ENCODE results near the gene XRCC6. TPM values are rescaled to one million over a fixed set of nuclear protein-coding genes. Genes with fewer than 3 reads are reported as not detected.

XRCC6 gene
- total and polyA plus RNA-seq, 9 donors: 205 to 289 (median 226) TPM

GRCh38 chr22:41596776-41597634, 24.1 kb upstream of the XRCC6 start:
- Histone ChIP-seq H3K36me3 (ENCODE audit: control insufficient read depth, insufficient read depth, low read length) (peaks cover 20% of the 10 kb centered on the region), H3K4me3 (ENCODE audit: low read length) (no peak overlapping the region), H3K4me1 (ENCODE audit: control insufficient read depth, insufficient read depth, low read length) (peaks cover 2% of the 10 kb centered on the region), H3K27ac (ENCODE audit: low read length) (no peak overlapping the region), H3K27me3 (ENCODE audit: control insufficient read depth, insufficient read depth, low read length) (no peaks in the 10 kb centered on the region), H3K9me3 (replicated peaks; ENCODE audit: control insufficient read depth, low read depth, low read length) (no peaks in the 10 kb centered on the region)
- DNase-seq: no peak
- 42% methylated on average over 12 of the region's 13 CpGs for WGBS (ENCODE audit: insufficient coverage)

GRCh38 chr22:41597635-41597953, 23.5 kb upstream of the XRCC6 start:
- peaks cover 25% of the 10 kb centered on the region for H3K36me3 ChIP-seq (ENCODE audit: control insufficient read depth, insufficient read depth, low read length)
- no peaks in the 10 kb centered on the region for H3K27me3 ChIP-seq (ENCODE audit: control insufficient read depth, insufficient read depth, low read length)
- no peaks in the 10 kb centered on the region for H3K9me3 ChIP-seq (replicated peaks; ENCODE audit: control insufficient read depth, low read depth, low read length)
- peaks cover 2% of the 10 kb centered on the region for H3K4me1 ChIP-seq (ENCODE audit: control insufficient read depth, insufficient read depth, low read length)
- H3K27ac ChIP-seq (ENCODE audit: low read length): no peak overlapping the region
- WGBS (ENCODE audit: insufficient coverage): 57% methylated on average over 1 of the region's 2 CpGs
- DNase-seq: no peak
- no peak overlapping the region for H3K4me3 ChIP-seq (ENCODE audit: low read length)

DNA sequence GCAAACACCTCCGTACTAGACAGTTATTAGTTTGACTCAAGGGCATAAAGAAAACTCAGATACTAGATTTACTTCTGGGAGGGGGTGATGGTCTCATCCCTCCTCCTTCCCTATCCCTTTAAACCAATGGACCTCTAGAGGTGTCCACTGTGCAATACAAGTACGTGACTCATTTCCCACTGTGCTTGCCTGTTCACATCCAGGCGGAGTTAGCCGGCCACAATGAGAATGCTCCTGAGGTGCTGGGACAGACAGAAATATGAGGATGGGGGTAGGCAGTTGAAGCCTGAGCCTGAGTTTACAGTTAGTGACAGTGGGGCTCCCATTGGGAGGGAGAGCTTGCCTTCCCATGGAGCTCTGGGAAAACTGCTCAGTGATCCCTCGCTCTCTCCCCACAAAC, 23.0 kb upstream of the XRCC6 start:
- Histone ChIP-seq H3K4me1 (ENCODE audit: control insufficient read depth, insufficient read depth, low read length) (peaks cover 2% of the 10 kb centered on the region), H3K27me3 (ENCODE audit: control insufficient read depth, insufficient read depth, low read length) (no peaks in the 10 kb centered on the region), H3K27ac (ENCODE audit: low read length) (no peak overlapping the region), H3K4me3 (ENCODE audit: low read length) (no peak overlapping the region), H3K36me3 (ENCODE audit: control insufficient read depth, insufficient read depth, low read length) (peaks cover 29% of the 10 kb centered on the region), H3K9me3 (replicated peaks; ENCODE audit: control insufficient read depth, low read depth, low read length) (no peaks in the 10 kb centered on the region)
- 83% methylated on average over 1 of the region's 5 CpGs for WGBS (ENCODE audit: insufficient coverage)
- DNase-seq: no peak

DNA sequence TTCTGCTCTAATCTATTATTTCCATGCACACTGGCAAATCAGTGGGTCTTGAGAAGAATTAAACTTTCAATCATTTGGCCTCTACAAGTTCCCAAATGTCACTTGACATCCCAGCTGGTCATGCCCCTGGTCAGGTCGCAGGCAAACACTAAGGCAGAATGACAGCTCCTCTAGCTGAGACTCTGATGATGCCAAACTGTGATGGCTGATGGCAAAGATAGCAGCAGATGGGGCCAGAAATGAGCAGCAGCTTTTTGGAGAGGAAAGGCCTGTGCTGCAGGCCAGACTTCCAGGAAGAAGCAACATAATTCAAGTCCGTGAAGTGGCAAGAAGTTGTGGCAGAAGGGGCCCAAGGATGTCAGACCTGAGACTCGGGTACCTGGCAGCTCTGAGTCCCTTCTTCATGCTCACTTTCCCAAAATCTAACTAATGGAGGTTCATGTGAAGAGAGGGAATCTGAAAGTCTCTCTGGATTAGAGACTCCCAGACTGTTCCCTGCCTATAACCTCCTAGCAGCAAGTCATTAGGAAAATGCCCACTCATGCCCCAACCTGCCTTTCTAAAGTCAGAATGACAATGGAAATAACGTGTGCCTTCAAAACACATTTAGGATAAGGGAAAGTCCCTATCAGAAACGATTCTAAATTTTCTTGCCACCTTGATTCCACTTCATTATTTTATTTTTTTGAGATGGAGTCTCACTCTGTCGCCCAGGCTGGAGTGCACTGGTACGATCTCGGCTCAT, 22.0 kb upstream of the XRCC6 start:
- Histone ChIP-seq H3K27me3 (ENCODE audit: control insufficient read depth, insufficient read depth, low read length) (no peaks in the 10 kb centered on the region), H3K27ac (ENCODE audit: low read length) (no peak overlapping the region), H3K4me3 (ENCODE audit: low read length) (no peak overlapping the region), H3K4me1 (ENCODE audit: control insufficient read depth, insufficient read depth, low read length) (peaks cover 2% of the 10 kb centered on the region), H3K36me3 (ENCODE audit: control insufficient read depth, insufficient read depth, low read length) (peaks cover 34% of the 10 kb centered on the region), H3K9me3 (replicated peaks; ENCODE audit: control insufficient read depth, low read depth, low read length) (no peaks in the 10 kb centered on the region)
- 92% methylated on average over 2 of the region's 8 CpGs for WGBS (ENCODE audit: insufficient coverage)
- no peak for DNase-seq

DNA sequence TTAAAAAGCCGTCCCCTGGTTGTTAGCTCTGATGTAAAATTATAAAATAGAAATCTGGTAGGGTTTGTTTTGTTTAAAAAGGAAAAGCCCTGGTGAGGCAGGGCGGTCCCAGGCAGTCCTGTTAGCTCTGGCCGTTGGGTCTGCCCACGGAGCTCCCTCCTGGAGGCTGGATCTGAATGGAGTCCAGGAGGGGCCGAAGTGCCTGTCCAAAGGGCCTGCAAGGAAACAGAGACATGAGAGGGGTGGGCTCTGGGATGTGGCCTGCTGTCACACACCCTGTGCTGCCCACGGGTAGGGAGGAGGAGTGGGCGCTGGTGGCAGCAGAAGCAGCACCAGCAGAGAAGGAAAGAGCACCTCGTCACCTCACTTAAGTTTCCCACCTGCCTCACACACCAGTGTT, 20.1 kb upstream of the XRCC6 start:
- H3K27ac ChIP-seq (ENCODE audit: low read length): no peak overlapping the region
- no peaks in the 10 kb centered on the region for H3K9me3 ChIP-seq (replicated peaks; ENCODE audit: control insufficient read depth, low read depth, low read length)
- peaks cover 2% of the 10 kb centered on the region for H3K4me1 ChIP-seq (ENCODE audit: control insufficient read depth, insufficient read depth, low read length)
- peaks cover 48% of the 10 kb centered on the region for H3K36me3 ChIP-seq (ENCODE audit: control insufficient read depth, insufficient read depth, low read length)
- no peak for DNase-seq
- H3K27me3 ChIP-seq (ENCODE audit: control insufficient read depth, insufficient read depth, low read length): no peaks in the 10 kb centered on the region
- no peak overlapping the region for H3K4me3 ChIP-seq (ENCODE audit: low read length)
- WGBS (ENCODE audit: insufficient coverage): 79% methylated on average over 7 of the region's 8 CpGs

- H3K9me3 ChIP-seq (replicated peaks; ENCODE audit: control insufficient read depth, low read depth, low read length): no peaks in the 10 kb centered on the region
- DNase-seq: no peak
- H3K27me3 ChIP-seq (ENCODE audit: control insufficient read depth, insufficient read depth, low read length): no peaks in the 10 kb centered on the region
- no CpG with 5 or more reads among the region's 4 CpGs for WGBS (ENCODE audit: insufficient coverage)
- H3K4me1 ChIP-seq (ENCODE audit: control insufficient read depth, insufficient read depth, low read length): no peaks in the 10 kb centered on the region
- no peak overlapping the region for H3K4me3 ChIP-seq (ENCODE audit: low read length)
- H3K36me3 ChIP-seq (ENCODE audit: control insufficient read depth, insufficient read depth, low read length): peaks cover 55% of the 10 kb centered on the region
- no peak overlapping the region for H3K27ac ChIP-seq (ENCODE audit: low read length)
Observed at GRCh38 chr22:41603873-41604332, 17.2 kb upstream of the XRCC6 start.

- Histone ChIP-seq H3K27ac (ENCODE audit: low read length) (no peak overlapping the region), H3K9me3 (replicated peaks; ENCODE audit: control insufficient read depth, low read depth, low read length) (no peaks in the 10 kb centered on the region), H3K4me1 (ENCODE audit: control insufficient read depth, insufficient read depth, low read length) (no peaks in the 10 kb centered on the region), H3K4me3 (ENCODE audit: low read length) (no peak overlapping the region), H3K27me3 (ENCODE audit: control insufficient read depth, insufficient read depth, low read length) (no peaks in the 10 kb centered on the region), H3K36me3 (ENCODE audit: control insufficient read depth, insufficient read depth, low read length) (peaks cover 36% of the 10 kb centered on the region)
- WGBS (ENCODE audit: insufficient coverage): 93% methylated on average over 3 of the region's 3 CpGs
- DNase-seq: no peak
Observed at GRCh38 chr22:41608386-41608785, 12.7 kb upstream of the XRCC6 start.

- no peaks in the 10 kb centered on the region for H3K4me1 ChIP-seq (ENCODE audit: control insufficient read depth, insufficient read depth, low read length)
- H3K9me3 ChIP-seq (replicated peaks; ENCODE audit: control insufficient read depth, low read depth, low read length): no peaks in the 10 kb centered on the region
- no peak for DNase-seq
- peaks cover 6% of the 10 kb centered on the region for H3K36me3 ChIP-seq (ENCODE audit: control insufficient read depth, insufficient read depth, low read length)
- H3K4me3 ChIP-seq (ENCODE audit: low read length): no peak overlapping the region
- WGBS (ENCODE audit: insufficient coverage): no CpG with 5 or more reads among the region's 6 CpGs
- H3K27ac ChIP-seq (ENCODE audit: low read length): no peak overlapping the region
- H3K27me3 ChIP-seq (ENCODE audit: control insufficient read depth, insufficient read depth, low read length): no peaks in the 10 kb centered on the region
Observed at GRCh38 chr22:41612603-41613306, 8.3 kb upstream of the XRCC6 start.

DNA sequence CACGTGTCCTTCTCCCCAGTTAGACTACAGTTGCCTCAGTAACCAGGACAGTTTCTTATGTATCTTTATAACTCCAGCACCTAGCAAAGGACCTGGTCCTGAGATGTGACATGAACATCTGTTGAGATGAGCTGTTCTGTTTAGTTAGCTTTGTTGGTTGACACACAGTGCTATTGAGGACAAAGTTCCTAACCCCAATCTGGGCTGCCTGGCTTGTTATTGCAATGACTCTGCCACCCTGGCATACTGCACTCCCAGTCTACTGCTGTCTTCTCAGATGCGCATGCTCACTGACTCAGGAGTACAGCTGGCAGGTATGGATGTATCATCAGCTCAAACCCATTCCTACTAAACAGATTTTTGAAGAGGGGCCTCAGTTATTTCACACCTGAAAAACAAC, 7.6 kb upstream of the XRCC6 start:
- no peak overlapping the region for H3K4me3 ChIP-seq (ENCODE audit: low read length)
- peaks cover 6% of the 10 kb centered on the region for H3K36me3 ChIP-seq (ENCODE audit: control insufficient read depth, insufficient read depth, low read length)
- WGBS (ENCODE audit: insufficient coverage): 88% methylated on average over 1 of the region's 2 CpGs
- H3K27me3 ChIP-seq (ENCODE audit: control insufficient read depth, insufficient read depth, low read length): no peaks in the 10 kb centered on the region
- no peak overlapping the region for H3K27ac ChIP-seq (ENCODE audit: low read length)
- H3K4me1 ChIP-seq (ENCODE audit: control insufficient read depth, insufficient read depth, low read length): no peaks in the 10 kb centered on the region
- DNase-seq: no peak
- no peaks in the 10 kb centered on the region for H3K9me3 ChIP-seq (replicated peaks; ENCODE audit: control insufficient read depth, low read depth, low read length)

- Histone ChIP-seq H3K27ac (ENCODE audit: low read length) (peak overlapping the region; percentile 91), H3K36me3 (ENCODE audit: control insufficient read depth, insufficient read depth, low read length) (peaks cover 25% of the 10 kb centered on the region), H3K4me3 (ENCODE audit: low read length) (peak overlapping the region; percentile 86), H3K27me3 (ENCODE audit: control insufficient read depth, insufficient read depth, low read length) (no peaks in the 10 kb centered on the region), H3K4me1 (ENCODE audit: control insufficient read depth, insufficient read depth, low read length) (peaks cover 12% of the 10 kb centered on the region), H3K9me3 (replicated peaks; ENCODE audit: control insufficient read depth, low read depth, low read length) (no peaks in the 10 kb centered on the region)
- WGBS (ENCODE audit: insufficient coverage): under 1% methylated on average over 22 of the region's 24 CpGs
- peak; percentile 54 for DNase-seq
Observed at GRCh38 chr22:41619979-41620588, 1.0 kb upstream of the XRCC6 start.
